Pancreas (tissue), 10 donors: ENCODE results near the gene PCNX3. TPM values are rescaled to one million over a fixed set of nuclear protein-coding genes. Genes with fewer than 3 reads are reported as not detected.

Experiments used
- ATAC-seq, 4 donors: fragments of 200-7000 bp; cut with Tn5 transposase; one replicate each; pipeline versions ENCODE4 v1.8.0 to v1.9.1; 2020; ENCODE audit warnings: mild to moderate bottlenecking in 4 of 4, moderate library complexity in 4 of 4
- DNase-seq, 6 donors: peaks; one replicate each; pipeline ENCODE4 v3.0.0-alpha.2; 2020
- FAIRE-seq: peaks from 2 replicates; lab custom pipeline; 2012; peaks lifted over from hg19 to GRCh38; lab: Jason Lieb, UNC
- H3K27ac ChIP-seq, 4 donors: fragments of 200-600 bp; sonication (generic); 1 replicate in 3 of 4; 2 replicates in 1 of 4; pipeline versions ENCODE4 v1.5.0 to v1.8.0; 2020
- H3K27me3 ChIP-seq, 4 donors: fragments of 200-600 bp; one replicate each; pipeline ENCODE4 v1.8.0; 2021
- H3K36me3 ChIP-seq, 3 donors: fragments of 200-600 bp; sonication (generic) in 1 of 3; one replicate each; pipeline versions ENCODE4 v1.5.0 to v1.8.0; 2020 to 2021
- H3K4me1 ChIP-seq, 3 donors: fragments of 200-600 bp; one replicate each; pipeline ENCODE4 v1.8.0; 2021
- H3K4me3 ChIP-seq, 4 donors: fragments of 200-600 bp; sonication (generic) in 2 of 4; one replicate each; pipeline versions ENCODE4 v1.5.0 to v1.8.0; 2020 to 2021
- H3K9me3 ChIP-seq, 4 donors: fragments of 200-600 bp; one replicate each; pipeline ENCODE4 v1.8.0; 2021
- CTCF ChIP-seq, 4 donors: fragments of 200-600 bp; sonication (generic) in 3 of 4; IDR thresholded peaks; one replicate each; pipeline versions ENCODE4 v1.5.0 to v1.8.0; 2021; ENCODE audit warnings: antibody characterized with exemption in 4 of 4
- WGBS, 2 donors: extraction: QIAGEN DNeasy Blood & Tissue Kit; methylation state at CpG; one replicate each; pipeline ENCODE4 v1.1.7; 2013; 5-methylcytosine and 5-hydroxymethylcytosine counted together
- intact Hi-C, 3 donors: fragments of 100-400 bp; cut with DNase I; formaldehyde crosslinking; loops; one replicate each; pipeline versions ENCODE4 v1.11.1 to v1.14.2; 2022
- polyA plus RNA-seq, 2 donors: library from polyadenylated mRNA; stranded (reverse); fragments of 200-250 nt; gene quantifications; one replicate each; pipeline ENCODE4 v1.2.3, GENCODE V29; 2013
- total RNA-seq, 6 donors: library from RNA; stranded (reverse); fragmentation: NEBNext Ultra II Directional in 4 of 6; extraction: Animal tissue kit (Norgen Biotek cat#: 25700) in 4 of 6; gene quantifications; one replicate each; pipeline versions ENCODE4 v1.2.1 to v1.2.4, GENCODE V29; 2021 to 2023
- donor health status: healthy with polysubstance abuse.
- donor health status: DM: no; HTN: no; CAD: no; lungs with moderate emphysema.
- donor health status: DM: no; HTN: no; CAD: no.
- donor health status: control.
- donor health status: control.
- donor health status: Bipolar disorder and iron deficiency.
- donor health status: DM: yes; HTN: yes; CAD: no.
- donor health status: DM: no; HTN: no; CAD: no.
- donor health status: DM: no; HTN: no; CAD: no.
- donor health status: DM: yes; HTN: yes; CAD: no.

PCNX3 gene
- total and polyA plus RNA-seq, 8 donors: 13.5 to 26.3 (median 18.3) TPM

- no peak overlapping the region for H3K27ac ChIP-seq
- no peaks in the 10 kb centered on the region for H3K27me3 ChIP-seq
- TF ChIP-seq CTCF (IDR thresholded peaks at IDR 0.05): no peak
- DNase-seq: peak in 2 of 6 donors; percentile 52 to 77
- WGBS, 2 donors: 90 to 93% methylated on average over 32 to 33 of the region's 33 CpGs
- intact Hi-C loops: no loop called here
- ATAC-seq: no peak
- peaks cover 6 to 25% (median 18%) of the 10 kb centered on the region in 3 donors for H3K36me3 ChIP-seq
- no peaks in the 10 kb centered on the region for H3K9me3 ChIP-seq
- no peak for FAIRE-seq
- peaks cover 5 to 10% (median 9%) of the 10 kb centered on the region in 3 donors for H3K4me1 ChIP-seq
- H3K4me3 ChIP-seq: no peak overlapping the region
Measured at GRCh38 chr11:65617990-65618751, 2.6 kb downstream of the PCNX3 start.

DNA sequence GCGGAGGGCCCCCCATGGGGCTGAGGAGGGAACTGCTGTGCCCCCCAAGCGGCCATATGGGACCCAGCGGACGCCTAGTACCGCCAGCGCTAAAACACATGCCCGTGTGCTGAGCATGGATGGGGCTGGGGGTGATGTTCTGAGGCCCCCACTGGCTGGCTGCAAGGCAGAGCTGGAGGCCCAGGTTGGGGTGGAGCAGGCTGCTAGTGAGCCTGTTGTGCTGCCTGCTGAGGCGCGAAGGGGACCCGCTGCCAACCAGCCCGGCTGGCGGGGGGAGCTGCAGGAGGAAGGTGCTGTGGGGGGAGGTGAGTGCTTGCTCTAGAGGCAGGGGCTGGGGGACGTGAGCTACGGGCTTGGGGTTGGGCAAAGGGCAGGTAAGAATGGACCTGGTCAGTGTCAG, 3.2 kb downstream of the PCNX3 start:
- ATAC-seq (no peak), FAIRE-seq (no peak), DNase-seq (peak in 2 of 6 donors; percentile 44 to 67)
- intact Hi-C loops: no loop called here
- no peak for TF ChIP-seq CTCF (IDR thresholded peaks at IDR 0.05)
- Histone ChIP-seq H3K27me3 (no peaks in the 10 kb centered on the region), H3K4me3 (no peak overlapping the region), H3K36me3 (peaks cover 6 to 25% (median 18%) of the 10 kb centered on the region in 3 donors), H3K9me3 (no peaks in the 10 kb centered on the region), H3K27ac (no peak overlapping the region), H3K4me1 (peaks cover 5 to 10% (median 9%) of the 10 kb centered on the region in 3 donors)
- 91 to 93% methylated on average over 14 of the region's 14 CpGs for WGBS, 2 donors

- Histone ChIP-seq H3K27ac (no peak overlapping the region), H3K36me3 (peaks cover 6 to 25% (median 18%) of the 10 kb centered on the region in 3 donors), H3K9me3 (no peaks in the 10 kb centered on the region), H3K4me1 (peaks cover 5 to 10% (median 9%) of the 10 kb centered on the region in 3 donors), H3K27me3 (no peaks in the 10 kb centered on the region), H3K4me3 (no peak overlapping the region)
- WGBS, 2 donors: 94% methylated on average over 28 to 29 of the region's 29 CpGs
- FAIRE-seq (no peak), DNase-seq (peak in 2 of 6 donors; percentile 45 to 76), ATAC-seq (no peak)
- intact Hi-C loops: no loop called here
- no peak for TF ChIP-seq CTCF (IDR thresholded peaks at IDR 0.05)
Measured at GRCh38 chr11:65619281-65619928, 3.8 kb downstream of the PCNX3 start.

DNA sequence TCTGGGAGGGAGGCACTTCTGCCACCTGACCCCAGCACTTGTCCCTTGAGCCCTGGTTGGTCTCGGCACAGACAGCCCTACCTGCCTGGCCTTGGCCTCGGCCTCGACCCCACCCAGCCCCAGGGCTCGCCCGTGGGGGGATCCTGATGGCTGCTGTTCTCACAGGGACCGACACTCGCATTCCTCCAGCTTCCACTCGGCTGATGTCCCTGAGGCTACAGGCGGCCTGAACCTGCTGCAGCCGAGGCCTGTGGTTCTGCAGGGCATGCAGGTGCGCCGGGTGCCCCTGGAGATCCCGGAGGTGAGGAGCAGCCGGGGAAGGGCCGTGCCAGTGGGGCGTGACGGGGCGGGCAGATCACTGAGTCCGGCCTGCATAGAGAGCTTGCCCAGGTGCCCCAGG, 5.1 kb downstream of the PCNX3 start:
- FAIRE-seq (no peak), ATAC-seq (no peak), DNase-seq (peak in 1 of 6 donors; percentile 36)
- Histone ChIP-seq H3K9me3 (no peaks in the 10 kb centered on the region), H3K27me3 (no peaks in the 10 kb centered on the region), H3K4me3 (no peak overlapping the region), H3K27ac (no peak overlapping the region), H3K36me3 (peaks cover 6 to 28% (median 20%) of the 10 kb centered on the region in 3 donors), H3K4me1 (peaks cover 5 to 10% (median 9%) of the 10 kb centered on the region in 3 donors)
- intact Hi-C loops: loop anchor here in 1 of 3 donors (10.0 kb wide), 1 partner anchor 364 kb away; no protein-coding TSS in a partner anchor
- TF ChIP-seq CTCF (IDR thresholded peaks at IDR 0.05): no peak
- WGBS, 2 donors: 91 to 92% methylated on average over 19 of the region's 19 CpGs
